Calu3 (cell line): ENCODE results near the gene RTEL1. TPM values are rescaled to one million over a fixed set of nuclear protein-coding genes. Genes with fewer than 3 reads are reported as not detected.

ENCODE experiments used
- BruUV-seq: library from RNA; stranded (reverse); fragments of 400-500 nt; replicated peaks from 2 replicates; lab custom pipeline; 2021; lab: Mats Ljungman, UMichigan
- CTCF ChIA-PET: fragments of 300-600 bp; sonication (Branson Sonifier 250); formaldehyde crosslinking; loops from one replicate; lab custom pipeline; 2022; ENCODE audit warnings: antibody characterized with exemption; lab: Charles Lee
- DNase-seq: peaks from one replicate; pipeline ENCODE4 v3.0.0; 2022
- H3K27ac Mint-ChIP-seq: one replicate; pipeline ENCODE4 v1.8.0; 2022; ENCODE audit warnings: mixed read lengths; ENCODE audit not compliant: unreplicated experiment
- H3K27me3 Mint-ChIP-seq: one replicate; pipeline ENCODE4 v1.8.0; 2022; ENCODE audit warnings: mixed read lengths; ENCODE audit not compliant: unreplicated experiment
- H3K36me3 Mint-ChIP-seq: one replicate; pipeline ENCODE4 v1.8.0; 2022; ENCODE audit warnings: mild to moderate bottlenecking, moderate library complexity, mixed read lengths; ENCODE audit not compliant: insufficient read depth, unreplicated experiment
- H3K4me1 Mint-ChIP-seq: one replicate; pipeline ENCODE4 v1.8.0; 2022; ENCODE audit warnings: mild to moderate bottlenecking, low read depth, mixed read lengths; ENCODE audit not compliant: unreplicated experiment
- H3K4me3 Mint-ChIP-seq: one replicate; pipeline ENCODE4 v1.8.0; 2022; ENCODE audit warnings: mild to moderate bottlenecking, low read depth, moderate library complexity, mixed read lengths; ENCODE audit not compliant: unreplicated experiment
- H3K9me3 Mint-ChIP-seq: one replicate; pipeline ENCODE4 v1.8.0; 2022; ENCODE audit warnings: low read depth, mixed read lengths; ENCODE audit not compliant: unreplicated experiment
- intact Hi-C: fragments of 100-400 bp; cut with micrococcal nuclease; formaldehyde crosslinking; loops from one replicate; pipeline ENCODE4 v1.10.0; 2022; ENCODE audit not compliant: unreplicated experiment
- total RNA-seq: library from RNA; stranded (reverse); gene quantifications from 2 replicates; pipeline ENCODE4 v1.2.3, GENCODE V29; 2022
- TF ChIP-seq, protein P1 (sequence below): fragments of 200-600 bp; IDR thresholded peaks from one replicate; pipeline ENCODE4 v1.8.0; 2022; ENCODE audit warnings: antibody characterized with exemption; ENCODE audit not compliant: unreplicated experiment

The RTEL1 gene
- total RNA-seq, 1 experiment from 2014 or later, result 39.1 TPM

DNA sequence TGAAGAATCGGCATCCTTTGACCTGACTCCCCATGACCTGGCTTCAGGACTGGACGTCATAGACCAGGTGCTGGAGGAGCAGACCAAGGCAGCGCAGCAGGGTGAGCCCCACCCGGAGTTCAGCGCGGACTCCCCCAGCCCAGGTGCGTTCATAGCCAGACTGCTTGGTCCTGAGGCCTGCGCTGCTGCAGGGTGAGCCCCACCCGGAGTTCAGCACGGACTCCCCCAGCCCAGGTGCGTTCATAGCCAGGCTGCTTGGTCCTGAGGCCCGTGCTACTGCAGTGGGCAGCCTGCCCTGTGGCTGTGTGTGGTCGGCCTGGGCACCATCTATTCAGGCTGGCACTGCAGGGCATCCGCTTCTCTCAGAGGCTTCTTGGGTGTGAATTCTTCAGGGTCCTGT lies 15.8 kb downstream of the RTEL1 start:
- DNase-seq, result no peak
- CTCF ChIA-PET, result no interaction called here
- intact Hi-C loops, result no loop called here
- no TSS peak for BruUV-seq
- Mint-ChIP-seq H3K36me3 (peaks cover 49% of the 10 kb centered on the region), H3K4me1 (no peaks in the 10 kb centered on the region), H3K27me3 (no peaks in the 10 kb centered on the region), H3K4me3 (no peak overlapping the region), H3K27ac (no peak overlapping the region), H3K9me3 (no peaks in the 10 kb centered on the region)
- TF ChIP-seq, protein P1, sequence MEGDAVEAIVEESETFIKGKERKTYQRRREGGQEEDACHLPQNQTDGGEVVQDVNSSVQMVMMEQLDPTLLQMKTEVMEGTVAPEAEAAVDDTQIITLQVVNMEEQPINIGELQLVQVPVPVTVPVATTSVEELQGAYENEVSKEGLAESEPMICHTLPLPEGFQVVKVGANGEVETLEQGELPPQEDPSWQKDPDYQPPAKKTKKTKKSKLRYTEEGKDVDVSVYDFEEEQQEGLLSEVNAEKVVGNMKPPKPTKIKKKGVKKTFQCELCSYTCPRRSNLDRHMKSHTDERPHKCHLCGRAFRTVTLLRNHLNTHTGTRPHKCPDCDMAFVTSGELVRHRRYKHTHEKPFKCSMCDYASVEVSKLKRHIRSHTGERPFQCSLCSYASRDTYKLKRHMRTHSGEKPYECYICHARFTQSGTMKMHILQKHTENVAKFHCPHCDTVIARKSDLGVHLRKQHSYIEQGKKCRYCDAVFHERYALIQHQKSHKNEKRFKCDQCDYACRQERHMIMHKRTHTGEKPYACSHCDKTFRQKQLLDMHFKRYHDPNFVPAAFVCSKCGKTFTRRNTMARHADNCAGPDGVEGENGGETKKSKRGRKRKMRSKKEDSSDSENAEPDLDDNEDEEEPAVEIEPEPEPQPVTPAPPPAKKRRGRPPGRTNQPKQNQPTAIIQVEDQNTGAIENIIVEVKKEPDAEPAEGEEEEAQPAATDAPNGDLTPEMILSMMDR, result no peak

DNA sequence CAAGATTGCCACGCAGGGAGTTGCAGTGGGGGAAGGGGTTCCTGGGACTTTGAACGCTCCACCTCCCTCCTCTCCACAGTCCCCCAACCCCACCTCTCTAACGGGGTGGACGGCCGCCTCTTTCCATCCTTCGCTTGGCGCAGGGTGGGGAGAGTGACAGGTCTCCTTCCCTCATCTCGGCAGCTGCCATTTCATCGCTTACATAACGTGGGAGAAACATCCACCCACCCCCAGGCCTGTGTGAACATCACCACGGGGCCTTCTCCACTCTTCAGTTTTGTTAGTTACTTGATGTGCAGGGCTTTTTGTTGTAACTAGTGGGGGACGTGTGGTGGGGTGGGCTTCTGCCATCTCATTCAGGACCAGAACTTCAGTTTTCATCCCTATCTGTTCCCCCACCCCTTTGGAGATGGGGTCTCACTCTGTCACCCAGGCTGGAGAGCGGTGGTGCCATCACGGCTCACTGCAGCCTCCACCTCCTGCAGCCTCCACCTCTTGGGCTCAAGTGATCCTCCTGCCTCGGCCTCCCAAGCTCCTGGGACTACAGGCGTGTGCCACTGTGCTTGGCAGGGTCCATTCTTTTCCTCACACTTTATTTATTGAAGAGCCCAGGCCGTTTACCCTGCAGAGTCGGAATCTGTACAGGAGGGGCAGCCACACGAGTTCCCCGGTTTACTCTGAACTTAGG lies 17.7 kb downstream of the RTEL1 start:
- Mint-ChIP-seq H3K4me3 (no peak overlapping the region), H3K27me3 (no peaks in the 10 kb centered on the region), H3K4me1 (no peaks in the 10 kb centered on the region), H3K36me3 (peaks cover 66% of the 10 kb centered on the region), H3K9me3 (no peaks in the 10 kb centered on the region), H3K27ac (no peak overlapping the region)
- no peak for DNase-seq
- TF ChIP-seq, protein P1, result no peak
- intact Hi-C loops, result no loop called here
- CTCF ChIA-PET, result no interaction called here
- BruUV-seq, result no TSS peak

DNA sequence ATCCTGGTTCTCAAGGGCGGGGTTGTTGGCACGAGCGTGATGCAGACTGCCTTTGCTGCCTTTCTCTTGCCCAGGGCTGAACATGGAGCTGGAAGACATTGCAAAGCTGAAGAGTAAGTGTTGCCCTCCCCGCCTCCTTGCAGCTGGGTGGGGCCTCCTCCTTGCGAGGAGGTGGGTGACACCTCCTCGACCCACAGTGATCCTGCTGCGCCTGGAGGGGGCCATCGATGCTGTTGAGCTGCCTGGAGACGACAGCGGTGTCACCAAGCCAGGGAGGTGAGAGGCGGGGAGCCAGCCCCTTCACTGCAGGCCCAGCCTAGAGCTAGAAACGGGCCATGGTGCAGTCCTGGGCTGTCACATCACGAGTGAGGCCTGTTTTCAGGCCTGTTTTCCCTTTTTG lies 20.0 kb downstream of the RTEL1 start:
- intact Hi-C loops, result no loop called here
- peaks cover 72% of the 10 kb centered on the region for H3K36me3 Mint-ChIP-seq
- H3K27me3 Mint-ChIP-seq, result no peaks in the 10 kb centered on the region
- BruUV-seq, result no TSS peak
- no peak for DNase-seq
- H3K4me3 Mint-ChIP-seq, result no peak overlapping the region
- H3K27ac Mint-ChIP-seq, result no peak overlapping the region
- H3K9me3 Mint-ChIP-seq, result no peaks in the 10 kb centered on the region
- CTCF ChIA-PET, result no interaction called here
- peaks cover 13% of the 10 kb centered on the region for H3K4me1 Mint-ChIP-seq
- TF ChIP-seq, protein P1, result no peak

DNA sequence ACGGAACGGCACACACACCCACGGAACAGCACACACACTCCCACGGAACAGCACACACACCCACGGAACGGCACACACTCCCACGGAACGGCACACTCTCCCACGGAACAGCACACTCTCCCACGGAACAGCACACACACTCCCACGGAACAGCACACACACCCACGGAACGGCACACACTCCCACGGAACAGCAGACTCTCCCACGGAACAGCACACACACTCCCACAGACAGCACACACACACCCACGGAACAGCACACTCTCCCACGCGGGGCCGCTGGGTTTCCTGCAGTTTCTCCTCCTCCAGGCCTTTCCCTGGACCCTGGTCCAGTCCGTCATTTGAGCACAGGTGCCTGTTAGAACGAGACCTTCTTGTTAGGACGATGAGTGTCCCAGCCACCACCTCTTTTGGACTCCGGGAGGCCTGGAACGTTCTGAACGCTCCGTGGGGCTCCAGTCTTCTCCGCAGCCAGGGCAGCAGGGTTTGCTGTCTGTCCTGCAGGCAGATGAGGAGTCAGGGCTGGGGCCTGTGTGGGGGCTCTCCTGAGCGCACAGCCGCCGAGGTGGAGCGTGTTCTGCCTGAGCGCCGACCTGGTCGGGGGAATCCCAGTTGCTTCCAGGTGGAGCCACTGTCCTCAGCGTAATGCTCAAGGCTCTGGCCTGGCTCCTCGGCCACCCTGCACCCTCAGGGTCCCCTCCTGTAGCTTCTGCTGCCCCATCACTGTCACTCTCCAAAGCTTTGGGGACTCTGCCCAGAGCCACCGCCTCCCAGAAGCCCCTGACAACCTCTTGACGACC lies 20.8 kb downstream of the RTEL1 start:
- H3K27ac Mint-ChIP-seq, result no peak overlapping the region
- intact Hi-C loops, result no loop called here
- TF ChIP-seq, protein P1, result no peak
- H3K36me3 Mint-ChIP-seq, result peaks cover 75% of the 10 kb centered on the region
- H3K4me1 Mint-ChIP-seq, result peaks cover 21% of the 10 kb centered on the region
- no peaks in the 10 kb centered on the region for H3K9me3 Mint-ChIP-seq
- no TSS peak for BruUV-seq
- H3K27me3 Mint-ChIP-seq, result no peaks in the 10 kb centered on the region
- no peak for DNase-seq
- H3K4me3 Mint-ChIP-seq, result no peak overlapping the region
- CTCF ChIA-PET, result no interaction called here
